OCI-LY7 (cell line): ENCODE data around the gene TM2D3. TPM values are rescaled to one million over a fixed set of nuclear protein-coding genes. Genes with fewer than 3 reads are reported as not detected.
A peak's percentile ranks its signal among the peaks of the same experiment; 100 is the strongest.
"Not testable (repeated sequence)": the region's sequence is repeated elsewhere in the genome, so short reads cannot be mapped to it uniquely, and the experiment has no call there.

Experiments used
- BruUV-seq: library from RNA; stranded (reverse); fragments of 400-500 nt; replicated peaks from 2 replicates; lab custom pipeline; 2021; lab: Mats Ljungman, UMichigan
- CTCF ChIA-PET: fragments of 300-600 bp; sonication (Branson Sonifier 250); formaldehyde crosslinking; loops from one replicate; lab custom pipeline; 2022; ENCODE audit warnings: antibody characterized with exemption; ENCODE audit not compliant: unreplicated experiment; lab: Charles Lee
- POLR2A ChIA-PET: fragments of 300-600 bp; sonication (Branson Sonifier 250); formaldehyde crosslinking; loops from one replicate; lab custom pipeline; 2022; ENCODE audit warnings: antibody characterized with exemption; lab: Charles Lee
- DNase-seq: peaks from one replicate; pipeline ENCODE4 v3.0.0-alpha.2; 2015; ENCODE audit warnings: low spot score
- H2AFZ ChIP-seq: fragments of 200-600 bp; sonication (generic), shearing (Covaris generic); 2 replicates; pipeline ENCODE4 v1.6.1; 2014; ENCODE audit warnings: mild to moderate bottlenecking, antibody characterized with exemption, low read length, moderate library complexity
- H3K27ac ChIP-seq: fragments of 200-600 bp; sonication (generic); 2 replicates; pipeline ENCODE4 v1.5.1; 2014; ENCODE audit warnings: mixed run types, low read depth, mild to moderate bottlenecking, moderate library complexity, low read length, inconsistent platforms; ENCODE audit not compliant: poor library complexity, severe bottlenecking
- H3K36me3 ChIP-seq: fragments of 200-600 bp; sonication (generic); 2 replicates; pipeline ENCODE4 v1.6.1; 2014; ENCODE audit warnings: mild to moderate bottlenecking, antibody characterized with exemption, low read length, moderate library complexity, mixed read lengths; ENCODE audit not compliant: insufficient read depth
- H3K4me1 ChIP-seq: fragments of 200-600 bp; sonication (generic); 2 replicates; pipeline ENCODE4 v1.5.1; 2014; ENCODE audit warnings: mild to moderate bottlenecking, low read length; ENCODE audit not compliant: insufficient read depth, poor library complexity, severe bottlenecking
- H3K4me2 ChIP-seq: fragments of 200-600 bp; sonication (generic); 2 replicates; pipeline ENCODE4 v1.6.1; 2014; ENCODE audit warnings: mild to moderate bottlenecking, low read length
- H3K4me3 ChIP-seq: fragments of 200-600 bp; sonication (generic); 2 replicates; pipeline ENCODE4 v1.5.1; 2014; ENCODE audit warnings: mild to moderate bottlenecking, low read depth, low read length; ENCODE audit not compliant: poor library complexity, severe bottlenecking
- H3K79me2 ChIP-seq: fragments of 200-600 bp; sonication (generic); 2 replicates; pipeline ENCODE4 v1.6.1; 2016; ENCODE audit warnings: low read depth, mild to moderate bottlenecking, low read length, moderate library complexity, mixed read lengths; ENCODE audit not compliant: insufficient read depth
- H3K9me2 ChIP-seq: fragments of 200-600 bp; sonication (generic); 2 replicates; pipeline ENCODE4 v1.6.1; 2016; ENCODE audit warnings: mild to moderate bottlenecking, low read length, mixed read lengths; ENCODE audit not compliant: insufficient read depth
- H3K9me3 ChIP-seq: fragments of 200-600 bp; sonication (generic); 2 replicates; pipeline ENCODE4 v1.6.1; 2014; ENCODE audit warnings: mild to moderate bottlenecking, mixed run types, low read length, mixed read lengths
- H4K20me1 ChIP-seq: fragments of 200-600 bp; sonication (generic); 2 replicates; pipeline ENCODE4 v1.6.1; 2014; ENCODE audit warnings: mild to moderate bottlenecking, antibody characterized with exemption, low read length, moderate library complexity, mixed read lengths; ENCODE audit not compliant: insufficient read depth
- EZH2phosphoT487 ChIP-seq: fragments of 200-600 bp; sonication (generic); IDR thresholded peaks from 2 replicates; pipeline ENCODE4 v1.6.1; 2018; ENCODE audit warnings: low read depth, borderline replicate concordance, mild to moderate bottlenecking, mixed run types, antibody characterized with exemption, low read length, moderate library complexity, mixed read lengths
- intact Hi-C: fragments of 100-400 bp; cut with micrococcal nuclease; formaldehyde crosslinking; loops from one replicate; pipeline ENCODE4 v1.10.0; 2022; ENCODE audit not compliant: unreplicated experiment
- total RNA-seq, 2 experiments: library from RNA; depleted of rRNA in 1 of 2; stranded (reverse); fragments of >200 nt in 1 of 2; shearing (Covaris generic) in 1 of 2; gene quantifications; 2 replicates each; pipeline ENCODE4 v1.2.3, GENCODE V29; 2014 to 2022
- TF ChIP-seq, protein P1 (sequence below): fragments of 200-600 bp; sonication (generic); conservative IDR thresholded peaks from 2 replicates; pipeline ENCODE4 v1.5.1; 2014; ENCODE audit warnings: mild to moderate bottlenecking, antibody characterized with exemption, low read length, moderate library complexity, mixed read lengths

TM2D3 gene
- total RNA-seq, 2 experiments from 2014 or later, result 33.6 to 39.0 TPM

DNA sequence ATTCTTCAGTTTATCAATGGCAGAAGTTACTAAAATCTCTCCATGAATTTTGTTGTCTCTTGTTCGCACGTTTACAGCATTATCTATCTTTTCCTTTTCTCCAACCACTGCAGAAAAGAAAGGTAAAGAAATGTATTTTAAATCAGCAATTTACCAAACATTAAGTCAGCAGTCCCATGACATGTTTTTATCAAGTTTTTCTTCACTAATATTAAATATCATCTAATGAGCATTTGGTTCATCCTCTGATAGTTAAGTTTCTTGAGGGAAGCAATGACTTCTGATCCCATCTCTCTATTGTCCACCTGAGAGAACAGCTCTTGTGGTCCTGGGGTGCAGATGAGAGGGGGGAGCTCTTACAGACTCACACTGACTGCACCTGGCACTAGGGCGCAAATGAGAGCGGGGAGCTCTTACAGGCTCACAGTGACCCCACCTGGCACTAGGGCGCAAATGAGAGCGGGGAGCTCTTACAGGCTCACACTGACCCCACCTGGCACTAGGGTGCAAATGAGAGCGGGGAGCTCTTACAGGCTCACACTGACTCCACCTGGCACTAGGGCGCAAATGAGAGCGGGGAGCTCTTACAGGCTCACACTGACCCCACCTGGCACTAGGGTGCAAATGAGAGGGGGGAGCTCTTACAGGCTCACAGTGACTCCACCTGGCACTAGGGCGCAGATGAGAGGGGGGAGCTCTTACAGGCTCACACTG, 2.6 kb upstream of the TM2D3 start:
- not testable (repeated sequence) for H3K9me2 ChIP-seq, BruUV-seq, H3K4me3 ChIP-seq, H3K9me3 ChIP-seq, H3K36me3 ChIP-seq, H2AFZ ChIP-seq, H3K4me2 ChIP-seq, H3K27ac ChIP-seq
- peaks cover 26% of the 10 kb centered on the region for H3K79me2 ChIP-seq
- DNase-seq, result peak; percentile 71
- peaks cover 16% of the 10 kb centered on the region for H4K20me1 ChIP-seq
- ChIA-PET POLR2A (interaction anchor here (0.6 to 1.5 kb wide), 6 partner anchors 8 to 383 kb away, joined by 3 to 5 read pairs (median 3); partner anchors contain the start of gene SNRPA1), CTCF (interaction anchor here (0.6 to 1.8 kb wide), 12 partner anchors 13 to 944 kb away, joined by 3 to 10 read pairs (median 4); no protein-coding TSS in a partner anchor)
- TF ChIP-seq, protein P1, sequence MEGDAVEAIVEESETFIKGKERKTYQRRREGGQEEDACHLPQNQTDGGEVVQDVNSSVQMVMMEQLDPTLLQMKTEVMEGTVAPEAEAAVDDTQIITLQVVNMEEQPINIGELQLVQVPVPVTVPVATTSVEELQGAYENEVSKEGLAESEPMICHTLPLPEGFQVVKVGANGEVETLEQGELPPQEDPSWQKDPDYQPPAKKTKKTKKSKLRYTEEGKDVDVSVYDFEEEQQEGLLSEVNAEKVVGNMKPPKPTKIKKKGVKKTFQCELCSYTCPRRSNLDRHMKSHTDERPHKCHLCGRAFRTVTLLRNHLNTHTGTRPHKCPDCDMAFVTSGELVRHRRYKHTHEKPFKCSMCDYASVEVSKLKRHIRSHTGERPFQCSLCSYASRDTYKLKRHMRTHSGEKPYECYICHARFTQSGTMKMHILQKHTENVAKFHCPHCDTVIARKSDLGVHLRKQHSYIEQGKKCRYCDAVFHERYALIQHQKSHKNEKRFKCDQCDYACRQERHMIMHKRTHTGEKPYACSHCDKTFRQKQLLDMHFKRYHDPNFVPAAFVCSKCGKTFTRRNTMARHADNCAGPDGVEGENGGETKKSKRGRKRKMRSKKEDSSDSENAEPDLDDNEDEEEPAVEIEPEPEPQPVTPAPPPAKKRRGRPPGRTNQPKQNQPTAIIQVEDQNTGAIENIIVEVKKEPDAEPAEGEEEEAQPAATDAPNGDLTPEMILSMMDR, result peak; percentile 77
- H3K4me1 ChIP-seq, result peaks cover 26% of the 10 kb centered on the region
- intact Hi-C loops, result loop anchor here (5.0 kb wide), 2 partner anchors 68 to 727 kb away; partner anchors contain the start of gene TARS3

DNA sequence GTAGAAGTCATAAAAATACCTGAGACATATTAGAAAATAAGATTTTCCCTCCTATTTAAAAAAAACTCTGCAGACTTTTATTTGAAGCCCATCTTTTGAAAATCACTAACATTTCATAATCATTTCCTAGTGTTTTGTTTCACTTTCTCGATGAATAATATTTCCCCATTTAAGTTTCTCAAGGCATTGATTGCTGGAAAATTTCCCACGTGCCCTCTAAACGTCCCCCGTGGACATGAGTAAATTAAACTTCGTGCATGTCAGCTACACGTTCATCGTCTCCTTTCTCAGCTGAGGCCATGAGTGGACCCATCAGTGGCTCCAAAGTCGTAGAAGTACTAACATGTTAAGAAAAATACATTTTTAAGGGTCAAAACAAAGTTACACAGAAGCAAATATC, 2.0 kb upstream of the TM2D3 start:
- H3K4me1 ChIP-seq, result peaks cover 32% of the 10 kb centered on the region
- no peaks in the 10 kb centered on the region for H3K9me2 ChIP-seq
- BruUV-seq, result no TSS peak
- no peak overlapping the region for H3K4me3 ChIP-seq
- POLR2A ChIA-PET, result interaction anchor here (1.0 to 1.5 kb wide), 2 partner anchors 356 to 359 kb away, joined by 4 to 5 read pairs; partner anchors contain the start of gene SNRPA1
- no peak overlapping the region for H3K27ac ChIP-seq
- H3K36me3 ChIP-seq, result peaks cover 14% of the 10 kb centered on the region
- intact Hi-C loops, result loop anchor here (5.0 kb wide), 2 partner anchors 68 to 727 kb away; partner anchors contain the start of gene TARS3
- DNase-seq, result no peak
- H3K4me2 ChIP-seq, result no peak overlapping the region; the same call in 1 of the 2 replicates
- peaks cover 22% of the 10 kb centered on the region for H4K20me1 ChIP-seq
- H3K9me3 ChIP-seq, result no peaks in the 10 kb centered on the region
- TF ChIP-seq EZH2phosphoT487, result no peak
- TF ChIP-seq, protein P1, result no peak
- H2AFZ ChIP-seq, result no peak overlapping the region; the same call in 1 of the 2 replicates
- CTCF ChIA-PET, result interaction anchor here (0.7 to 1.8 kb wide), 6 partner anchors 12 to 378 kb away, joined by 3 to 10 read pairs (median 5); no protein-coding TSS in a partner anchor
- H3K79me2 ChIP-seq, result peaks cover 32% of the 10 kb centered on the region
